GM19463 (cell line): ENCODE results near the gene USP36.
"Not testable (repeated sequence)": the region's sequence is repeated elsewhere in the genome, so short reads cannot be mapped to it uniquely, and the experiment has no call there.

Experiments used
- ATAC-seq: cut with Tn5 transposase; IDR thresholded peaks from one replicate; pipeline ENCODE4 v1.9.1; 2021; ENCODE audit warnings: mild to moderate bottlenecking, moderate library complexity; ENCODE audit not compliant: unreplicated experiment

Gene USP36

GRCh38 chr17:78840780-78841611 is at the start of gene USP36:
Gene USP36, minus strand, starts transcription at chr17:78840814. Its CDS starts 4,451 bp downstream, at chr17:78836363.
- peak; percentile 85 for ATAC-seq

DNA sequence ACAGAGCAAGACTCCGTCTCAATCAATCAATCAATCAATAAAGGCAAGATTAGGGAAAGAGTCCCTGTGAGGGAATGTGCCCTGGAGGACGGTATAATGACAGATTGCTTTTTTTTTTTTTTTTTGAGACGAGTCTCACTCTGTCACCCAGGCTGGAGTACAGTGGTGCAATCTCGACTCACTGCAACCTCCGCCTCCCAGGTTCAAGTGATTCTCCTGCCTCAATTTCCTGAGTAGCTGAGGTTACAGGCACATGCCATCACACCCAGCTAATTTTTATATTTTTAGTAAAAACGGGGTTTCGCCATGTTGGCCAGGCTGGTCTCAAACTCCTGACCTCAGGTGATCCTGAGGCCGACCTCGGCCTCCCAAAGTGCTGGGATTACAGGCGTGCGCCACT is 49.5 kb upstream of the USP36 start:
- ATAC-seq, result not testable (repeated sequence)

GRCh38 chr17:78889531-78889930 is 48.9 kb upstream of the USP36 start:
- no peak for ATAC-seq

GRCh38 chr17:78888941-78889518 is 48.4 kb upstream of the USP36 start:
- no peak for ATAC-seq

DNA sequence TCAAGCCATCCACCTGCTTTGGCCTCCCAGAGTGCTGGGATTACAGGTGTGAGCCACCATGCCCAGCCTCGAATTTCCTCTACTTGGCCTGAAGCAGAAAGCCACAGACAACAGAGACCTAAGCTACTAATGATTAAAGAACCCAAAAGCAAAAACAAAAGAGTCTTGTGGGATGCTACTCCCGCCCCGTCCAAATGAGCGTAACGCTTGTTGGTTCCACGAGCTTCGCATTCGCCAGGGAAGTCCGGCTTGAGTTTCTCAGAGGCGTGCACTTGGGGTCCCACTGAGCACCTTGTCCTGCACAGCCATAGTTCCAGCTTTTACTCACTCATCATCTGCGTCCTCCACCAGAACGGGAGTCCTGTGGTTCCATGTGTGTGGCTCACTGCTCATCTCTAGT is 46.3 kb upstream of the USP36 start:
- ATAC-seq, result no peak

GRCh38 chr17:78885956-78886355 is 45.3 kb upstream of the USP36 start:
- ATAC-seq, result no peak

DNA sequence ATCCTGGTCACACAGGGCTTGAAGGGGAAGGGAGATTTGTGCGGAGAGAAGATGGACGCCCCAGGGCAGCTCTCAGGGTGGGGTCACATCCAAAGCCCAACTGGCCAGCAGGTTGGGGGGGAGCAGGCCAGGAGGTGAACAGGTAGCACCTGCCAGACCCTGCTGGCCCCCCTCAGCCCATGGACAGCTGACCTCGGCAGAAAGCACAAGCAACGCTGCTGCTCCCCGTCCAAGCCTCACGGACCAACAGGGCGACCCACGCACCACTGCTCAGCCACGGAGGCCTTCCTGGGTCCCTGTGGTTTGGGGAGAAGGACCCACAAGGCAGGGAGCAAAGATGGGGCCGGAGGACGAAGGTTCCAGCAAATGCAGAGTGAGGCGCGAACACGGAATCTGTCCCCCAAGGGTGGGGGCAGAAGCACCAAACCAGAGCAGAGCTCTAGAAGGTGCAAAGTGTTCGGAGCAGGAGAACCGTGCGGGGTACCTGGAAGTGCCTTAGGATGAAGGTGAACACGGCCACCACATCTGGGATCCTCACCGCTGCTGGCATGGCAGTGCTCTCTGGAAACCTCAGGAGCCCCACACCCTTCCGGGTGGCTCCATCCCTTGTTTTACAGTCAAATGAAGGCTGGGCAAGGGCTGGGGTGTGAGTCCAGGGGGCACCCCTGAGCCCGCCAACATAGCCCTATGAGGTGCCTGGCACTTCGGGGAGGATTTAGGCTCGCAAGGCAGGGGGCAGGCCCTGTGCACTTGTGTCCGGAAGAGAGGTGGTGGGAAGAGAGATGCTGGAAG is 44.5 kb upstream of the USP36 start:
- no peak for ATAC-seq

DNA sequence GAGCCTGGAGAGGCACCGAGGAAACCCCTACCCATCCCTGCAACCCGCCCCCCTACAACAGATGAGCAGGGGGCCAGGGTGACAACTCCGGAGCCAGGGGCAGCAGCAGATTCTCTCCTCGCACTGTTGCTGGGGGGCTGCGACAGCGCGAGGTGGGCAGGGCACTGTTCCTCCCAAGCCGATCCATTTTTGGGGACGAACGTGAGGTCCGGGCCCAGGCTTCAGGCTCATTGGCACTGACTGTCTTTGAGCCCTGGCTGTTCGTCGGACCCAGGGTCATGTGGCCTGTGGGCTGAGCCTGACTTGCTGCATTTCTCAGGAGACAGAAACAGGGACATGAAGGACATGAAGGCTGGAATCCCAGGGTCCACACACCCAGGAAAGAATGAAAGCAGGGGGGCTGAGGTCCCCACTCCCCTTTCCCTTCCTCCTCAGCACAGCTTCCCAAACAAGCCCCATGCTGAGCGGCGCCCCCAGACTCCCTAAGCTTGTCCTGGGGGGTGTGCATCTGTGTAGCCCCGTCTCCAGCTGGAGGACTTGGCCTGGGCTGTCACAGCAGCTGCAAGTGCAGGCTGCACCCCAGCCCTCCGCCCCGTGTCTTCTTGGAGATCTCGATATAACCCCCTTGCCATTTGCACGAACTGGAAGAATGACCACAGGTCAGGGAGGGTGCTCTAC is 43.7 kb upstream of the USP36 start:
- no peak for ATAC-seq

GRCh38 chr17:78883533-78884131 is 43.0 kb upstream of the USP36 start:
- ATAC-seq, result no peak

- no peak for ATAC-seq
These were observed 42.5 kb upstream of the USP36 start for GRCh38 chr17:78883089-78883532.

GRCh38 chr17:78882540-78883088 is 42.0 kb upstream of the USP36 start:
- ATAC-seq, result no peak

DNA sequence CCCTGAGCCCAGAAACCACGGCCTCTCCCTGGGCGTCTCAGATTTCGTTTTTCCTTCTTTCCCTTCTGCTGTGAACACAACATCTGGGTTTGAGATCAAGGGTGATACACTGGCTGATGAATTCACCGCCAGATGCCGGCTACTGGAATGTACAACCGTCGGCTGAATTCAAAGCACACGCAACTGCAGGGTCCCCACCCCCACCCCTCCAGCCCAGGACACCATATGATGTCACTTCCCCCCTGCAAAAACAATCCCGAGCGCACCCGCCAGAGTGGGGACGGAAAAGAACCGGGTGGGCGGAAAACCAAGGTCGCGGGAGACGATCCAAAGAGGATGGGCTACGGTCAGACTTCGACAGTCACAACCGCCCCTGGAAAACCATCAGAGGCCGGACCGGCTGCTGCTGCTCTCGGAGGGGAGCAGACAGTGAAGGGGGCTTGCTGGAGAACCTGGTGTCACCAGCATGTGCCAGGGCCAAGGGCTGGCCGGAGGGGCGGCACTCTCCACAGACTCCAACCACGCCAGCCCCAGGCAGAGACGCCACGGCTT is 39.1 kb upstream of the USP36 start:
- ATAC-seq, result no peak

DNA sequence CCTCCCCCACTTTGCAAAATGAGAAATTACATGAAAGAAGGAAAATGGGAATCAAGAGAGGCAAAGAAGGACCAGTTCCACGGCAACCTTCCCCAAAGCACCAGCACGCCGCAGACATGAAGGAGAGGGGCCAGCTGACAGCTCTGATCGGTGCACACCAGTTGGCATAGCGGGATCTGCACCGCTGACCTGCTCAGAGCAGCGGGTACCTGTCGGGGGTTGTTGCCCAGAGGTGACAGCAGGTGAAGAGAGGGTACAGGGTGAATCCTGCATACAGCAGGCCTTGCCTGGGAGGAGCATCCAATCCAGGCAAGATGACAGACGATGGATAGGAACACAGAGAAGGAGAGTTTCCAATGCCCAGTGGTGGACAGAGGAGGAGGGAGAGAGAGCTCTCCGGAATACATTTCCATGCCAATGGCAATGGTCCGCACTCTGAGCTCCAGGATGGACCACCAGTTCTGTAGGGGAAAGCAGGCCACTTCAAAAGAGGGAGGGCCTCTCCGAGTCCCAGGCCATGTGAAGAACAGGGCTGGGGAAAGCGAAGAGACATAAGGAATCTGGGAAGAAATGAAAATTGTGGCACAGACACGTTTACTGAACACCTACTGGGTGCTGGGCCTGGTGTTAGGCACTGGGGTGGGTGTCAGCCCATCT is 38.4 kb upstream of the USP36 start:
- no peak for ATAC-seq

DNA sequence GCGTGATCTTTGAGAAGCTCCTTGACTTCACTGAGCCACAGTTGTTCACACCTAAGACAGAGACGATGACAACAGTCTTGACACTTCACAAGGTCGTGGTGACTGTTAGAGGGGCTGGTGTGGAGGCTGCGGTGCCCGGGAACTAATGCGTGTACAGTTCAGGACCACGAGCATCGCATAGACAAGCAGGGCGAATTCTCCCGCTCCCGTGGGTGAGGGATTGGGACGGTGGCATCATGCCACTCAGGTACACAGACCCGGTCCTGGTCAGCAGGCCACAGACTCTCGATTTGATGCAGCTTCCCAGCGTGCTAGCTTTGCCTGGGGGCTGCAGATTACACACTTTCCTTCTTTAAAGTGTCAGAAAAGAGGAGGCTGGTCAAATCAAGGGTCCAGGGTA is 37.6 kb upstream of the USP36 start:
- no peak for ATAC-seq

DNA sequence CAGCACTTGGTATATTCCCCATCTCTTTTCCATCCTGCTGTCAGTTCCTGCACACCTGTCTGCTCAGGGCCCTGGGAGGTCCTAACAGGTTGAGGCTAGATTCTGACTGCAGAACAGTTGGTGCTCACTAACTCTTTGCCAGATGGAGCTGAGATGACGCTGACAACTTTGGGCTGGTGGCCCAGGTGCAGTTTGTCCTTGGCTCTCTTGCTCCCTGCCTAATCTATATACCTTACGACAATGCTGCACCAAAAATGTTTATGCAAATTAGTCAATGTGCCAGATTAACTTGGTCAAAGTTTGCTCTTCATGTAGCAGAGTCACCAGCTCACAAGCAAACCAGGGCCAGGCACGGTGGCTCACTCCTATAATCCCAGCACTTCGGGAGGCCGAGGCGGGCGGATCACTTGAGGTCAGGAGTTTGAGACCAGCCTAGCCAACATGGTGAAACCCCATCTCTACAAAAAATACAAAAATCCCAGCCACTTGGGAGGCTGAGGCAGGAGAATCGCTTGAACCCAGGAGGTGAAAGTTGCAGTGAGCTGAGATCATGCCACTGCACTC is 36.4 kb upstream of the USP36 start:
- not testable (repeated sequence) for ATAC-seq

- no peak for ATAC-seq
These were observed 35.5 kb upstream of the USP36 start for GRCh38 chr17:78876094-78876597.

- ATAC-seq, result no peak
These were observed 34.9 kb upstream of the USP36 start for GRCh38 chr17:78875363-78876093.
